ENCODE measurements around the gene ALS2CL.
A peak's percentile ranks its signal among the peaks of the same experiment; 100 is the strongest.
"Not testable (repeated sequence)": the region's sequence is repeated elsewhere in the genome, so short reads cannot be mapped to it uniquely, and the experiment has no call there.

The ALS2CL gene

GRCh38 chr3:46704346-46704745 is 10.9 kb upstream of the ALS2CL start:
- not testable (repeated sequence) for H3K4me3 ChIP-seq (ENCODE audit: low read depth in 1 of 5, low read length in 5 of 5); H3K9me3 ChIP-seq (ENCODE audit: control insufficient read depth in 5 of 5, low read length in 5 of 5); H3K9ac ChIP-seq (ENCODE audit: low read length in 5 of 5); H3K27ac ChIP-seq (ENCODE audit: low read depth, low read length); H3K36me3 ChIP-seq (ENCODE audit: control insufficient read depth in 5 of 5, insufficient read depth in 5 of 5, low read length in 5 of 5)
- H3K4me1 ChIP-seq (ENCODE audit: control insufficient read depth in 5 of 5, insufficient read depth in 5 of 5, low read length in 5 of 5) = peaks cover 2 to 39% (median 30%) of the 10 kb centered on the region in 5 donors
- peaks cover 7 to 16% (median 11%) of the 10 kb centered on the region in 5 donors for H3K27me3 ChIP-seq (ENCODE audit: control insufficient read depth in 5 of 5, insufficient read depth in 4 of 5, low read length in 5 of 5)

DNA sequence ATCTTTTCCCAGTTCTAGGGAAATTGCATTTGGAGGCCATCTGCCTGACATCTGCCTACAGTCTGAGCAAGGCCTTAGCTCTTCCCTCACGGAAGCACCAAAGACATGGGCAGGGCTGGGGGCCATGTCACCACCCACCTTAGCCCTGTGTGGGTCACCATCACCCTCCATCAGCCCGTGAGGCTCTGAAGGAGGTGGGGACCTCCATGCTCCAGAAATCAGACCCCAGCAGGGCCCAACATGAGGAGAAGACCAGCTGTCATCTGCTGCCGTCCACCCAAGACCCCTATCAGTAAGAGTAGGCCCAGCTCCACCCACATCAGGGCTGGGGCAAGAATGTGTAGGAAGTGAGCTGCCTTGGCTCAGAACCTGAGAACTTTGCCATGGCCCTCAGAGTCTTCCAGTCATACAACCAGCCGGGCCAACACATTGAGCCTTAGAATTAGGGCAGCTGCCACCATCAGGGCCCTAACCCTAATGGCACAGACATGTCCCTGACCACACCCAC is 9.6 kb upstream of the ALS2CL start:
- H3K27ac ChIP-seq (ENCODE audit: low read depth, low read length) = no peak overlapping the region
- no peaks in the 10 kb centered on the region for H3K9me3 ChIP-seq (ENCODE audit: control insufficient read depth in 5 of 5, low read length in 5 of 5)

GRCh38 chr3:46702246-46703012 is 8.9 kb upstream of the ALS2CL start:
- Histone ChIP-seq H3K9me3 (ENCODE audit: control insufficient read depth in 5 of 5, low read length in 5 of 5) (no peaks in the 10 kb centered on the region), H3K9ac (ENCODE audit: low read length in 5 of 5) (no peak overlapping the region), H3K27me3 (ENCODE audit: control insufficient read depth in 5 of 5, insufficient read depth in 4 of 5, low read length in 5 of 5) (peaks cover 7 to 16% (median 11%) of the 10 kb centered on the region in 5 donors), H3K4me1 (ENCODE audit: control insufficient read depth in 5 of 5, insufficient read depth in 5 of 5, low read length in 5 of 5) (peaks cover 2 to 45% (median 32%) of the 10 kb centered on the region in 5 donors), H3K36me3 (ENCODE audit: control insufficient read depth in 5 of 5, insufficient read depth in 5 of 5, low read length in 5 of 5) (no peaks in the 10 kb centered on the region), H3K27ac (ENCODE audit: low read depth, low read length) (no peak overlapping the region), H3K4me3 (ENCODE audit: low read depth in 1 of 5, low read length in 5 of 5) (no peak overlapping the region)

More for the DNA sequence above, 9.6 kb upstream of the ALS2CL start:
- H3K27me3 ChIP-seq (ENCODE audit: control insufficient read depth in 5 of 5, insufficient read depth in 4 of 5, low read length in 5 of 5) = peaks cover 7 to 16% (median 11%) of the 10 kb centered on the region in 5 donors
- no peaks in the 10 kb centered on the region for H3K36me3 ChIP-seq (ENCODE audit: control insufficient read depth in 5 of 5, insufficient read depth in 5 of 5, low read length in 5 of 5)
- peaks cover 2 to 44% (median 32%) of the 10 kb centered on the region in 5 donors for H3K4me1 ChIP-seq (ENCODE audit: control insufficient read depth in 5 of 5, insufficient read depth in 5 of 5, low read length in 5 of 5)
- H3K4me3 ChIP-seq (ENCODE audit: low read depth in 1 of 5, low read length in 5 of 5) = no peak overlapping the region
- no peak overlapping the region for H3K9ac ChIP-seq (ENCODE audit: low read length in 5 of 5)

DNA sequence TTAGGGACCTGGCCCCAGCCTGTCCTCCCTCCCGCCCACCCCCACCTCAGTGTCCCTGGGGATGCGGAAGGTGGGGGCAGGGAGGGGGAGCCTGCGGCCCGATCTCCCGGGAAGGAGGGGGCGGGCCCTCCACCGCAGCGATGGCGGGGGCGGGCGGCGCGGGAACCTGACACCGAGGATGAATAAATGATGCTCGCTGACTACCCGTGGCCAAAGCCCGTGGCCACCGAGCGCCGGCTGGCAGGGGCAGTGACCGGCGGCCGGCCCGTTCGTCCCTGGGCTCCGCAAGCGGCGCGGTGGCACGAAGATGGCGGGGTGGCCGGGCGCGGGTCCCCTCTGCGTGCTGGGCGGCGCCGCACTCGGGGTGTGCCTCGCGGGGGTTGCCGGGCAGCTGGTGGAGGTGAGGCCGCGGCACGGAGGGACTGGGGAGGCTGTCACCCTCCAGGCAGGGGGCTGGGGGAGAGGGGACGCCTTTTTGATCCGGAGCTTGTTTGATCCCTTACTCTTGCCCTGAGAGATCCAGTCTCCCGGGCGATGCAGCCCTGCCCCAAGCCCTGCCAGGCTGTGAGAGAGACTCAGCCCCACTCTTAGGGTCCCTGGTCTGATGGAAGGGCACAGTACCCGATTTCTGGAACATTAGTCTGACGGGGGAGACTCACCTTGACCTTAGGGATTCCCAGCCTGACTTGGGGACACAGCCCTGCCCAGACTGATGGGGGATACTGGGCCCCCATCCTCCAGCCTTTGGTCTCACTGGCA is 7.9 kb upstream of the ALS2CL start, which contains the start of gene TMIE:
TMIE (plus strand) TSS at position 212 of the 759 bp plus-strand sequence; CDS start at position 308, 96 bp downstream.
- Histone ChIP-seq H3K36me3 (ENCODE audit: control insufficient read depth in 5 of 5, insufficient read depth in 5 of 5, low read length in 5 of 5) (no peaks in the 10 kb centered on the region), H3K4me1 (ENCODE audit: control insufficient read depth in 5 of 5, insufficient read depth in 5 of 5, low read length in 5 of 5) (peaks cover 10 to 53% (median 40%) of the 10 kb centered on the region in 5 donors), H3K4me3 (ENCODE audit: low read depth in 1 of 5, low read length in 5 of 5) (no peak within 1 kb of the TSS), H3K9ac (ENCODE audit: low read length in 5 of 5) (peak within 1 kb of the TSS in 1 of 5 donors; percentile 40), H3K9me3 (ENCODE audit: control insufficient read depth in 5 of 5, low read length in 5 of 5) (no peaks in the 10 kb centered on the region), H3K27me3 (ENCODE audit: control insufficient read depth in 5 of 5, insufficient read depth in 4 of 5, low read length in 5 of 5) (peaks cover 7 to 13% (median 10%) of the 10 kb centered on the region in 5 donors), H3K27ac (ENCODE audit: low read depth, low read length) (no peak within 1 kb of the TSS)

GRCh38 chr3:46700772-46701171 is 7.3 kb upstream of the ALS2CL start:
- no peak overlapping the region for H3K27ac ChIP-seq (ENCODE audit: low read depth, low read length)
- H3K27me3 ChIP-seq (ENCODE audit: control insufficient read depth in 5 of 5, insufficient read depth in 4 of 5, low read length in 5 of 5) = peaks cover 6 to 12% (median 10%) of the 10 kb centered on the region in 5 donors
- H3K4me1 ChIP-seq (ENCODE audit: control insufficient read depth in 5 of 5, insufficient read depth in 5 of 5, low read length in 5 of 5) = peaks cover 15 to 53% (median 40%) of the 10 kb centered on the region in 5 donors
- no peaks in the 10 kb centered on the region for H3K9me3 ChIP-seq (ENCODE audit: control insufficient read depth in 5 of 5, low read length in 5 of 5)
- H3K9ac ChIP-seq (ENCODE audit: low read length in 5 of 5) = no peak overlapping the region
- no peak overlapping the region for H3K4me3 ChIP-seq (ENCODE audit: low read depth in 1 of 5, low read length in 5 of 5)
- H3K36me3 ChIP-seq (ENCODE audit: control insufficient read depth in 5 of 5, insufficient read depth in 5 of 5, low read length in 5 of 5) = no peaks in the 10 kb centered on the region

DNA sequence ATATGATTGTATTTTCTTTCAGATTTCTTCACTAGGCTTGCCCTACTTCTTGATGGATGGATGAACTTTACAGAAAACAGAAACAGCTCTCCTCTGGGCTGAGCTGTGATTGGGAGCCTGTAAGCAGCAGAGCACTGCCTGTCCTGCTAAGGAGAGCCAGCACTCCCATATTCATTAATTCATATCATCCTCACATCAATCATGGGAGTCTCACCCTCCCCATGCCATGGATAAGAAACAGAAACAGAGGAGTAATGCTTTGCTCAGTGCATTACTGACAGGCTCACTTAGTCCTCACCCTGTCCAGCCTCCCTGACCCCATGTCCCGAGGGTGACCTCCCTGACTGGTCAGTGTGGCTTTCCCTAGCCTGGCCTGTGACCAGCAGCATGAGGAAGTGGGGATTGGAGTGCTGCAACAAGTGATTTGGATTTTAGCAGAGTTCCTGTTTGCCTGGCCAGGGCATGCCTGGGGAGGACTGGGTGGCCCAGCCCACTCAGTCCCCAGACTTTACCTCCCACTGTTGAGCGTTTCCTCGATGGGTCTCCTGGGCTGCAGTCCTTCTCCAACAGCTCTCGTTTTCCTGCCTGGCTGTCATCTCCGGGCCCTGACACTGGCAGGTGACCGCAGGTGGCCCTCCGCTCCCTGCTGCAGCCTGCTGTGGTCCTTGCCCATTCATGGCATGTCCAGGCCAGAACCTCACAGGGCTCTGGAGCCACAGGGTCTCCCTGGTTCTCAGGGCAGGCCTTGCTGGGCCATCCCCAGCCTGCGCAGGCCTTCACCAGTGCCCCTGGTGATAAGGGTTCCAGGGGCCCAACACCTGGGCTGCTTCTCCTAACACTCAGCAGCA is 6.4 kb upstream of the ALS2CL start:
- no peak overlapping the region for H3K27ac ChIP-seq (ENCODE audit: low read depth, low read length)
- no peaks in the 10 kb centered on the region for H3K36me3 ChIP-seq (ENCODE audit: control insufficient read depth in 5 of 5, insufficient read depth in 5 of 5, low read length in 5 of 5)
- peaks cover 6 to 12% (median 10%) of the 10 kb centered on the region in 5 donors for H3K27me3 ChIP-seq (ENCODE audit: control insufficient read depth in 5 of 5, insufficient read depth in 4 of 5, low read length in 5 of 5)
- peaks cover 20 to 54% (median 44%) of the 10 kb centered on the region in 5 donors for H3K4me1 ChIP-seq (ENCODE audit: control insufficient read depth in 5 of 5, insufficient read depth in 5 of 5, low read length in 5 of 5)
- no peaks in the 10 kb centered on the region for H3K9me3 ChIP-seq (ENCODE audit: control insufficient read depth in 5 of 5, low read length in 5 of 5)
- no peak overlapping the region for H3K4me3 ChIP-seq (ENCODE audit: low read depth in 1 of 5, low read length in 5 of 5)
- peak overlapping the region in 2 of 5 donors; percentile 38 to 40 for H3K9ac ChIP-seq (ENCODE audit: low read length in 5 of 5)

DNA sequence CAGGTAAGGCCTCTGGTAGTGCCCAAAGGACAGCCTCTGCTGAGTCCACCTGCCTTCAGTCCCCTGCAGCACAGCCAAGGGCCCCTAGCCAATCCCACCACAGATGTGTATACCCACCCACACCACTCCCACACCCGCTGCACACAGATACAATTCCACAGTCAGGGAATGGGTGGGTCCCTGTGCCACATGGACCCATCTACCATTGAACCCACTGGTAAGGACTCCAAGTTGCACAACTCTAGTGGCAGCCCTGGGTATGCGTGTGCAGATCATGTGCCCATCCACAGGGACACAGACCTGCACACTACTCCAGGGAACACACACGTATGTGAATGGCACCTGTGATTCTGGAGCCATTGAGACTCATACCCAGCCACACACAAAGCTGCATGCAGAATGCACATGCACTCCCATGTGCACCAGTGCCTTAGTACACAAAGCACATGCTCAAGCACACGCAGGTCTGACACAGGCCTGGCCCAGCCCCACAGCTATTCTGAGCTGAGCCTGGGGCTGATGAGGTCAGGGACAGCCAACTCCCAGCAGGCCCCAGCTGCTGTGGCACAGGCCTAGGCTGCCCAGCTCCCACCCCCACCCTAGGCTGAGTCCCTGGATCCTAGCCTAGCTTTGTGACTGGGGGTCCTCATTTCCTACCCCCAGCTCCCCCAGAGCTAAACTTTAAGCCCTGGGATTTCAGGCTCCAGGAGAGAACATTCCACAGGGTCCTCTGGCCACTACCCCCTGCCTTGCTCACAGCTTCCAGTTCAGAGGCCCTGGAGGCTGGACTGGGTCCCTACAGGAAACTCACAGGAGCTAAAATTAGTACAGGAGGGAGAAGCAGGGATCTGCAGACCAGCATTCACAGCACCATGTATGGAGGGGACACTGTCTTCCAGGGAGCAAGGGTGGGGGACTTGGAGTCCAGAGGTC is 2.7 kb upstream of the ALS2CL start:
- Histone ChIP-seq H3K4me3 (ENCODE audit: low read depth in 1 of 5, low read length in 5 of 5) (peak overlapping the region in 1 of 5 donors; percentile 8), H3K36me3 (ENCODE audit: control insufficient read depth in 5 of 5, insufficient read depth in 5 of 5, low read length in 5 of 5) (no peaks in the 10 kb centered on the region), H3K27ac (ENCODE audit: low read depth, low read length) (peak overlapping the region; percentile 41), H3K4me1 (ENCODE audit: control insufficient read depth in 5 of 5, insufficient read depth in 5 of 5, low read length in 5 of 5) (peaks cover 24 to 81% (median 74%) of the 10 kb centered on the region in 5 donors), H3K27me3 (ENCODE audit: control insufficient read depth in 5 of 5, insufficient read depth in 4 of 5, low read length in 5 of 5) (peaks cover 0 to 4% (median 0%) of the 10 kb centered on the region in 5 donors), H3K9me3 (ENCODE audit: control insufficient read depth in 5 of 5, low read length in 5 of 5) (no peaks in the 10 kb centered on the region), H3K9ac (ENCODE audit: low read length in 5 of 5) (no peak overlapping the region)

DNA sequence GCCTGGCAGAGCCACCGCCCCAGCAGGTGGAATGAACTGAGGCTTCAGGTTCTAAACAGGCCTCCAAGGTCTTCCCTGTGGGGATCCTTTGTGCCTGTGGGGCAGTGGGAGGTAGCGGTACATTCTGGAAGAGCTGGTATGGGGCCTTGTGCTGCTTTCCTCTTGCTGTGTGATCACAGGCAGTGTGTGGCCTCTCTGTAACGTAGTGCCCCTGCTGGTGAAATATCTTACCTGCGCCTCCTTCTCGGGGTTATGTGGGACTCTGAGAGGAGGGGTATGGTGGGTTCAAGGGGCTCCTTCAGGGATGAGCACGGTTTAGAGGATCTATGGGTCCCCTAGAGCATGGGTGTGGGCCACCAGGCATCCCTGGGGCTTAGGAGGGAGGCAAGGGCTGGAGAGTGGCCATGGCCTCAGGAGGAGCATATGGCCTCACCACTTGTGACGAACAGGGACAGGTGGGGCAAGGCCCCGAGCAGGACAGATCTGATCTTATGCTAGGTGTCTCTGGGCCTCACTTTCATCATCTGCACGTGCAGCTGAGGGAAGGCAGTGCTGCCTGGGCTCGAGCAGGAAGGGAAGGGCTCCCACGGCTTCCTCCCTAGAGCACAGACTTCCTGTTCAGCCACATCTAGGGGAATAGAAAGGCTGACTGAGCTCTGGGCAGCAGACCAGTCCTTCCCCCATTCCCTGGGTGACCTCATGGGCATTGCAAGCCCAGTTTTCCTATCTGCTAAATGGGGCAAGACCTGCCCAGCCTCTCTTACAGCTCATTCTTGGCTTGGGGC is 1.9 kb upstream of the ALS2CL start:
- H3K4me3 ChIP-seq (ENCODE audit: low read depth in 1 of 5, low read length in 5 of 5) = no peak overlapping the region
- H3K9ac ChIP-seq (ENCODE audit: low read length in 5 of 5) = peak overlapping the region in 1 of 5 donors; percentile 51
- H3K9me3 ChIP-seq (ENCODE audit: control insufficient read depth in 5 of 5, low read length in 5 of 5) = no peaks in the 10 kb centered on the region
- H3K36me3 ChIP-seq (ENCODE audit: control insufficient read depth in 5 of 5, insufficient read depth in 5 of 5, low read length in 5 of 5) = no peaks in the 10 kb centered on the region
- H3K27me3 ChIP-seq (ENCODE audit: control insufficient read depth in 5 of 5, insufficient read depth in 4 of 5, low read length in 5 of 5) = no peaks in the 10 kb centered on the region
- H3K4me1 ChIP-seq (ENCODE audit: control insufficient read depth in 5 of 5, insufficient read depth in 5 of 5, low read length in 5 of 5) = peaks cover 24 to 84% (median 77%) of the 10 kb centered on the region in 5 donors
- peak overlapping the region; percentile 78 for H3K27ac ChIP-seq (ENCODE audit: low read depth, low read length)
